Hepatocyte (in vitro differentiated cells): ENCODE data around the gene MAX.

Source experiments
- CTCF ChIP-seq: fragments of 200-600 bp; sonication (generic); IDR thresholded peaks from 2 replicates; pipeline ENCODE4 v1.5.1; 2016; ENCODE audit warnings: antibody characterized with exemption, mild to moderate bottlenecking; ENCODE audit not compliant: poor library complexity
- EZH2 ChIP-seq: fragments of 200-600 bp; sonication (generic); IDR thresholded peaks from 2 replicates; pipeline ENCODE4 v1.6.1; 2016; ENCODE audit warnings: antibody characterized with exemption, mild to moderate bottlenecking, borderline replicate concordance
- EZH2phosphoT487 ChIP-seq: fragments of 200-600 bp; sonication (generic); IDR thresholded peaks from one replicate; pipeline ENCODE4 v1.6.1; 2018; ENCODE audit warnings: antibody characterized with exemption, mild to moderate bottlenecking, low read depth, moderate library complexity; ENCODE audit not compliant: unreplicated experiment, severe bottlenecking

GRCh38 chr14:65103150-65103760 lies 938 bp upstream of the MAX start:
- TF ChIP-seq CTCF (no peak), EZH2phosphoT487 (no peak), EZH2 (no peak)
